CD4-positive, alpha-beta T cell treated with Interleukin-2 at 100 ng/mL for 4 hours (primary cell): ENCODE measurements around the gene CCL14.

Source experiments
- DNase-seq: peaks from one replicate; pipeline ENCODE4 v3.0.0-alpha.2; 2020; ENCODE audit warnings: low spot score

CCL14 gene

GRCh38 chr17:35988164-35988563, 1.6 kb upstream of the CCL14 start:
- no peak for DNase-seq

DNA sequence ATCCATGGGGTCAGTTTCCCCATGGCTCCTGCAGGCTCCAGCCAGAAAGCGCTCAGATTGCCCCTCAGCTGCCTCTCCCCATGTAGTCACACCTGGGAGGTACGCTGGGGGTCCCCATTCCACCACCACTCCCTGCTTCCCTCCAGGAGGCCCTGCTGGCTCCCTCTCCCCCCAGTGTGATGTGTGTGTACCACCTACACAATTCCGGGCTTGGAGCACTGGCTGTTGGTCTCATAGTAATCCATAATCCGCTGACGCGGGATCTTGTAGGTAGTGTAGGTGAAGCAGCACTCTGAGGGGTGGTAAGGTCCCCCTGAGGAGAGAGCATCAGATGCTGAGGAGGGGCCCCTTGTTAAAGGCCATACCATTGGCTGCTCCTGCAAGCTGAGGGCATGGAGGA, 2.4 kb downstream of the CCL14 start:
- DNase-seq = no peak

DNA sequence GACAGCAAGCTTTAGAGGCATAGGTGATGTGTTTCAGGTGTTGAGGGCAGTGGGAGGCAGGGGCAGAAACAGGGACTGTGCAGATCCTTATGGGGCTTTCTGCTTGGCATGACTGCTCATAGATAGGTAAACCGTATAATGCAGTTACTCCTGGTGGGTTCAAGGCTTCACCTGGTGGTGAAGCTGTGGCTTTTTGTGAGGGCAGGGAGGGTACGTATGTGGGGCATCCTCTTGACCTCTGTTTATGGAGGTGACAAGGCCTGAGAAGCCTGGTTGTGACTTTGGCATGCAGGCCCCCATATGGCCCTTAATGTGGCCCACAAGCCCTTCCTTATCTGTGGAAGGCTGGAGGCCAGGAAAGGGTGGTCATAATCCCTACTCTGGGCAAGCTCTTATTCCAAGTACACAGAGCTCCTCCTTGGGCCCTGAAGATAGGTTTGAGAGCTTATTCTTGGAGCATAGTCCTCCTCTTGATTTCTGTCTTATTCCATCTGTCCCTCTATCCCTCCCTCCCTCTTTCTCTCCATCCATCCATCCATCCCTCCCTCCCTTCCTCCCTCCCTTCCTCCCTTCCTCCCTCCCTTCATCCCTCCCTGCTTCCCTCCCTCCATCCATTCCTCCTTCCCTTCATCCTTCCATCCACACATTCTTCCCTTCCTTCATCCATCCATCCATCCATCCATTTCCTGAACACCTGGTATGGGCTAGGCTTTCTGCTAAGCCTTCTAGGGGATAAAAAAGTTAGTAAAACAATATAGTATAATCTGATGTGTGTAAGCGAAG, 3.9 kb downstream of the CCL14 start:
- no peak for DNase-seq

DNA sequence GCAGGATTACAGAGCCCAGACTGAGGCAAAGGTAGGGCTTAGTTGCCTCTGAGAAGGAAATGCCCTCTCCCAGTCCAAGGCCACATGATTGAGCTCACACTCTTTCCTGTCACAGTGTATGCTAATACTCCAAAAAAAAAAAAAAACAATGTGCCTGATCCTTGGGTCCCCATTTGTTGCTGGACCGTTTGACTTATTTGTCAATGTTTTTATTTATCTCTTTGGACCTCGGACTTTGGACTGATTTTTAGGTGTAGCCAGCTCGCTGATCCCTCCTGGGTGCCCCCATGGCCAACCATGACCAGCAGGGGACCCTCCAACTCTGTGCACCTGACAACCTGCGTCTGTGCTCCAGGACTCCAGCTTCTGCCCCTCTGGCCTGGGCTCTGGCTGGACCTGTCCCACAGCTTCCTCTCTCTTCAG, 4.6 kb downstream of the CCL14 start:
- peak; percentile 9 for DNase-seq

DNA sequence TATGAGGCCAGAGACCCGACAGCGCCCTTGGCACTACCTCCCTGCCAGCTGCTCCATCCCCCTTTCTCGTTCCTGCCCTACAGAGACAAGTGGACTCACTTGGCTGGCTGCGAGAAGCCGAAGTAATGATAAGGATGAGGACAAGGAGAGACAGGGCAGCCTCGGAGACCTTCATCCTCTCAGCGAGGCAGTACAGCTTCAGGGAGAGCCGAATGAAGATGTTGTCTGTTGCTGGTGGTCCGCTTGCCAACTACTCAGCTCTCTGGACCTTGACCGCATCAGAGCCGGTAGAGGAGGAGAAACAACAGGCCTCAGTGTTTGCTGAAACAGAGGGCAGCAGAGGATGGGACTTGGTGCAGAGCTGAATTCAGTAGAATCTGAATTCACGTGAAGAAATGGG, 5.3 kb downstream of the CCL14 start, which contains the start of gene CCL16:
Gene CCL16 (minus strand): TSS at position 252 of the 400 bp plus-strand sequence. CDS start 77 bp downstream, at position 175.
- DNase-seq = no peak

DNA sequence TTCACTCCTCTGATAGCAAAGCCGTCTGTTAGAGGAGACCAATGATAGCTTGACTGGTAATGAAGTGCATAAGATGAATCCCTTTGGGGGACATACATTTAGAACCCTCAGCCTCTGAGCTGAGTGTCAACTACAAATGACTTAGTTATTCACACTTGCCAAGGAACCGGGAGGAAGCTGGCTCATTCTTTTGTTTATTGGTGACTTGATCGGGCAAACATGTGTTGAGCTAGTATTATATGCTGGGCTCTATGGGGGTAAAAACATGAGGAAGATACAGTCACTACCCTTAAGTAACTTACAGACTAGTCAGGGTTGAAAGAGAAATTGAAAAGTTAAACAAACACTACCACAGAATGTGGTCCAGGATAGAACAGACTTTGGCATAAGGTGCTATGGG, 8.2 kb downstream of the CCL14 start:
- no peak for DNase-seq

DNA sequence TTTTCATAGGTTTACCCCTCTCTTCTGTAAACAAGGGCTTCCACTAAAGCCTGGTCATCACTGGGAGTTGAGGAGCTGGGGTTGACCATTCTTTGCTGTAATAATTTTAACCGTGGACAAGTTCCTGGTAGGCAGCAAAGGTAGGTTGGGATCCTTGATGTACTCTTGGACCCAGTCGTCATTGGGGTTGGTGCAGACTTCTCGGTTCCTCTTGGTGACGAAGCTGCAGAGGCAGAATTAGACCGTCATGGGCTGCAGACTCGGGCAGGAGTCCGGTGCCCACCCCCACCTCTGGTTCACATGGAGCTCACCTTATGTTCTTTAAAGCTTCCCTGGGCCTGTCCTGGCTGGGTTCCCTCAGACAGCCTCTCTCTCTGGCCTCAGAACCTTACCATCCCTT, 9.0 kb downstream of the CCL14 start:
- DNase-seq = no peak

- DNase-seq = no peak
Observed at GRCh38 chr17:35973333-35974260, 12.9 kb downstream of the CCL14 start.

GRCh38 chr17:35972945-35973332, 13.6 kb downstream of the CCL14 start:
- DNase-seq = no peak

DNA sequence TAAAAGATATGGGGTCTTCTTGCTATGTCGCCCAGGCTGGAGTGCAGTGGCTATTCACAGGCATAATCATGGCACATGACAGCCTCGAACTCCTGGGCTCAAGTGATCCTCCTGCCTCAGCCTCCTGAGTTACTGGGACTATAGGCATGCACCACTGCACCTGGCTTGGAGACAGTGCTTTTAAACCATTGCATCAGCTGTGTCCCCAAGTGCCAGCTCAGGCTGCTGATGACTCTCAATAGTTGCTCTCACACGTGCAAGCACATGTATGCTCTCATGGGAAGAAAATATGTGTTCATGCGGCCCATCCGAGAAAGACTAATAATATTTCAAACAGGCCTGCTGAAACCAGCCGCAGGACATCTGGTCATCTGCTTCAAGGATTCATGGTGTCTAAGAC, 14.0 kb downstream of the CCL14 start:
- no peak for DNase-seq

DNA sequence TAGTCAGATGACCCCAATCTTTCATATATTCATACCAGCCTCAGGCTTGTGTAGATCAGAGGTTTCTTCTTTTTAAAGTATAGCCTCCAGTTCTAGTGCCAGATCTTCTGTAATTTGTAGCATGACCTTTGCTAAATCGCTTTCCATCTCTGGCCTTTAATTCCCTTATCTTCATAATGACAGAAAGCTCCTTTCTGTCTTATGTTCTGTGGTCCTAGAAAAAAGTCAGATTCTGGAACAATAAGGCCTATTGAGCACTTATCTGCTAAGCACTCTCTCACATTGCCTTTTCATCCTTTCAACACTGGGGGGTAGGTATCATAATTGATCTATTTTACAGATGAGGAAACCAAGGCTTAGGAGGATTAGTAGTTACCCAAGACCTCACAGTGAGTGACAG, 14.5 kb downstream of the CCL14 start:
- DNase-seq = no peak

- DNase-seq = peak; percentile 79
Observed at GRCh38 chr17:35969558-35970380, 16.8 kb downstream of the CCL14 start.

- DNase-seq = no peak
Observed at GRCh38 chr17:35968520-35969054, 17.9 kb downstream of the CCL14 start.

- DNase-seq = no peak
Observed at GRCh38 chr17:35965272-35965671, 21.3 kb downstream of the CCL14 start.

- no peak for DNase-seq
Observed at GRCh38 chr17:35963663-35964062, 22.9 kb downstream of the CCL14 start.

GRCh38 chr17:35953720-35954119, 32.8 kb downstream of the CCL14 start:
- DNase-seq = no peak

GRCh38 chr17:35949401-35949800, 37.1 kb downstream of the CCL14 start:
- no peak for DNase-seq

GRCh38 chr17:35948092-35948491, 38.4 kb downstream of the CCL14 start:
- DNase-seq = no peak

DNA sequence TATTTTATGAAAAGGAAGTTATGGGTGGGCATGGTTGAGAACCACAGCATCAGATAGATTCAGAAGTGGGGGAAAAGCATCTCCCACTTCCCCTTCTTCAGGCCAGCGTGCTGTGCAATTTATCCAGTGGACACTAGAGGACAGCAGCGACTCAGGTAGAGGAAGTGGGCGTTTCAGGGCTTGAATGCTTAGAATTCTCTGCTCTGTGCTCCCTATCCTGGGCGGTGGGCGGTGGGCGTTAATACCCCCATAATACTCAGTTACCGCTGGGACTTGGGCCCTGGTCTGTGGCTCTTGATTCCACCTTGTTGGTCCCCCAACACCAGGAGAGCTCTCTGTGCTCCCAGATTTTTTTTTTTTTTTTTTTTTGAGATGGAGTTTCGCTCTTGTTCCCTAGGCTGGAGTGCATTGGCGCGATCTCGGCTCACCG, 39.4 kb downstream of the CCL14 start:
- peak; percentile 61 for DNase-seq

GRCh38 chr17:35944151-35944550, 42.4 kb downstream of the CCL14 start:
- DNase-seq = no peak

DNA sequence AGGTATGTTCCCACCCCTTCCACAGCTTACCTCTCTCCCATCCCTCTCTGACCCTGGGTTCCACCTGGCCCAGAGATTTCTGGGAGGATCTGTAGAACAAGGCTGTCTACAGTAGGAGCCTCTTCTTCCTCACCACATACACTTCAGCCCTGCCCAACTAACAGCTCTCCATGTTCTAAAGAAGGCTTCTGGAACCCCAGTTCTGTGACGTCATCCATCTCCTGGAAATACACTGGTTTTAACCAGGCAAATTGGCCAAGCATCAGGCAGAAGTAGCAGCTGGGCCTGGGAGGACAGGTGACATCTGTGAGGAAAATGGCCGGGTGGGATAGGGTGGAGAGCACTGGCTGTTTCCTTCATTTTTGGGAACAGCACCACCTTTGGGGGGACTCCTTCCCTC, 43.0 kb downstream of the CCL14 start, which contains the start of gene LYZL6:
Gene LYZL6 (minus strand): TSS at position 177 of the 400 bp plus-strand sequence. CDS start 4,357 bp downstream, outside the sequence.
- no peak for DNase-seq
